ENCODE data around the gene GPATCH3. TPM values are rescaled to one million over a fixed set of nuclear protein-coding genes. Genes with fewer than 3 reads are reported as not detected.
"Not testable (repeated sequence)": the region's sequence is repeated elsewhere in the genome, so short reads cannot be mapped to it uniquely, and the experiment has no call there.

GPATCH3 gene
- total RNA-seq, 1 donor from 2014 or later, result 23.5 TPM

GRCh38 chr1:26879793-26880192 lies 20.5 kb downstream of the GPATCH3 start:
- H3K27me3 Mint-ChIP-seq (ENCODE audit: low read depth), result no peaks in the 10 kb centered on the region
- peaks cover 28% of the 10 kb centered on the region for H3K36me3 Mint-ChIP-seq
- TF ChIP-seq CTCF (IDR thresholded peaks at IDR 0.05; ENCODE audit: unreplicated experiment), result no peak
- no peaks in the 10 kb centered on the region for H3K9me3 Mint-ChIP-seq
- no peak overlapping the region for H3K27ac Mint-ChIP-seq
- no peaks in the 10 kb centered on the region for H3K4me1 Mint-ChIP-seq
- DNase-seq (ENCODE audit: low spot score in 2 of 2, unreplicated experiment in 2 of 2), result no peak
- H3K4me3 Mint-ChIP-seq, result no peak overlapping the region

- DNase-seq (ENCODE audit: low spot score in 2 of 2, unreplicated experiment in 2 of 2), result no peak
- Mint-ChIP-seq H3K4me1 (no peaks in the 10 kb centered on the region), H3K27me3 (ENCODE audit: low read depth) (no peaks in the 10 kb centered on the region), H3K27ac (no peak overlapping the region), H3K36me3 (peaks cover 12% of the 10 kb centered on the region), H3K9me3 (no peaks in the 10 kb centered on the region), H3K4me3 (no peak overlapping the region)
- no peak for TF ChIP-seq CTCF (IDR thresholded peaks at IDR 0.05; ENCODE audit: unreplicated experiment)
Observed at GRCh38 chr1:26877326-26877725, 22.9 kb downstream of the GPATCH3 start.

- DNase-seq (ENCODE audit: low spot score in 2 of 2, unreplicated experiment in 2 of 2), result no peak
- H3K4me3 Mint-ChIP-seq, result no peak overlapping the region
- H3K9me3 Mint-ChIP-seq, result no peaks in the 10 kb centered on the region
- no peaks in the 10 kb centered on the region for H3K4me1 Mint-ChIP-seq
- H3K27me3 Mint-ChIP-seq (ENCODE audit: low read depth), result no peaks in the 10 kb centered on the region
- no peak overlapping the region for H3K27ac Mint-ChIP-seq
- peaks cover 6% of the 10 kb centered on the region for H3K36me3 Mint-ChIP-seq
- TF ChIP-seq CTCF (IDR thresholded peaks at IDR 0.05; ENCODE audit: unreplicated experiment), result no peak
Observed at GRCh38 chr1:26874896-26875295, 25.4 kb downstream of the GPATCH3 start.

GRCh38 chr1:26873097-26873496 lies 27.2 kb downstream of the GPATCH3 start:
- not testable (repeated sequence) for H3K36me3 Mint-ChIP-seq; H3K4me3 Mint-ChIP-seq; H3K9me3 Mint-ChIP-seq; H3K27ac Mint-ChIP-seq; H3K4me1 Mint-ChIP-seq; H3K27me3 Mint-ChIP-seq (ENCODE audit: low read depth); DNase-seq (ENCODE audit: low spot score in 2 of 2, unreplicated experiment in 2 of 2)

GRCh38 chr1:26864610-26865480 lies 35.4 kb downstream of the GPATCH3 start:
- no peaks in the 10 kb centered on the region for H3K36me3 Mint-ChIP-seq
- no peak for TF ChIP-seq CTCF (IDR thresholded peaks at IDR 0.05; ENCODE audit: unreplicated experiment)
- peaks cover 23% of the 10 kb centered on the region for H3K4me1 Mint-ChIP-seq
- peak overlapping the region; percentile 85 for H3K4me3 Mint-ChIP-seq
- H3K27me3 Mint-ChIP-seq (ENCODE audit: low read depth), result no peaks in the 10 kb centered on the region
- peak overlapping the region; percentile 97 for H3K27ac Mint-ChIP-seq
- peak; percentile 91 to 97 for DNase-seq (ENCODE audit: low spot score in 2 of 2, unreplicated experiment in 2 of 2)
- H3K9me3 Mint-ChIP-seq, result no peaks in the 10 kb centered on the region

- H3K27me3 Mint-ChIP-seq (ENCODE audit: low read depth), result no peaks in the 10 kb centered on the region
- TF ChIP-seq CTCF (IDR thresholded peaks at IDR 0.05; ENCODE audit: unreplicated experiment), result no peak
Observed at GRCh38 chr1:26863685-26864077, 36.6 kb downstream of the GPATCH3 start.

More at GRCh38 chr1:26863685-26864077, 36.6 kb downstream of the GPATCH3 start:
- Mint-ChIP-seq H3K27ac (no peak overlapping the region), H3K9me3 (no peaks in the 10 kb centered on the region), H3K4me1 (peaks cover 23% of the 10 kb centered on the region), H3K4me3 (peak overlapping the region; percentile 85), H3K36me3 (no peaks in the 10 kb centered on the region)
- DNase-seq (ENCODE audit: low spot score in 2 of 2, unreplicated experiment in 2 of 2), result no peak

All from mesothelial cell of epicardium (in vitro differentiated cells).